Renal cortex interstitium (tissue), 11 donors: ENCODE measurements around the gene CNTN5. TPM values are rescaled to one million over a fixed set of nuclear protein-coding genes. Genes with fewer than 3 reads are reported as not detected.

Experiments
- DNase-seq, 11 donors: peaks; one replicate each; pipeline ENCODE4 v3.0.0-alpha.2; 2013; ENCODE audit warnings: low read depth in 9 of 11, low spot score in 4 of 11; ENCODE audit errors: extremely low read depth in 1 of 11
- polyA plus RNA-seq, 3 donors: library from polyadenylated mRNA; unstranded; fragments of 120-200 nt; gene quantifications; one replicate each; pipeline ENCODE4 v1.2.1, GENCODE V29; 2013; ENCODE audit not compliant: insufficient read length in 3 of 3

CNTN5 gene
- polyA plus RNA-seq, 3 donors = 19.5 to 24.5 (median 20.4) TPM

DNA sequence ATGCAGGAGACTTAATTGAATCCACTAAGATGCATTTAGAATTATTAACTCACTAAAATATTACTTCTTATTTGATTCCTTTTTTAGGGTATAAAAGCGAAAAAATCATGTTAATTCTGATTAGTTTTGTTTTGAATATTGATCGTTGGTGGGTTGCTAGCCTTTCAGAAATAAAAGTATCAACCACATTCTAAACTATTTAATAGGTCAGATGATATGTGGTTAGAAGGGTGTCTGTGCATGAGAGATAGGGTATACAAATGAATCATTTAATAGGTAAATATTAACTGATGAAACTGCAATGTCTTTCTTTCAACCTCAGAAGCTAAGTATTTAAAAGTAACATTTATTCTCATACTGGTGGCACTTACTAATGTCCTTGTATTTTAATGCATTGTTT lies 515.1 kb downstream of the CNTN5 start:
- DNase-seq = no peak

DNA sequence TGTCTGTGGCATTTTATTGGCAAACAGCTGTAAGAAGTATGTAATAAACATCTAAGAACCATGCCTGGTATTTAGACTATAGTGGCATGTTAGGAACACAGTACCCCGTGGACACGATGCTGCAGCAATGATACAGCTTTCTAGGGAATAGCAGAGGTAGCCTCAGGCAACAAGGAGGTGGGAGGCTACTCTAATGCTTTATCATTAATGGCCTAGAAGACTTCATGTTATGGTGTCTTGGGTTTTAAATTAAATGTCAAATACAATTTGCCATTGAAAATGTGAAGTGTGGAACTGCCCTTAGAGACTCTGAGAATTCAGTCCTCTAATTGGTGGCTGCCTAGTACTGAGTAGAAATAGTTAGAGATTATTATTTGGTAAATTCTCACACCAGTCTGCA lies 516.9 kb downstream of the CNTN5 start:
- no peak for DNase-seq

DNA sequence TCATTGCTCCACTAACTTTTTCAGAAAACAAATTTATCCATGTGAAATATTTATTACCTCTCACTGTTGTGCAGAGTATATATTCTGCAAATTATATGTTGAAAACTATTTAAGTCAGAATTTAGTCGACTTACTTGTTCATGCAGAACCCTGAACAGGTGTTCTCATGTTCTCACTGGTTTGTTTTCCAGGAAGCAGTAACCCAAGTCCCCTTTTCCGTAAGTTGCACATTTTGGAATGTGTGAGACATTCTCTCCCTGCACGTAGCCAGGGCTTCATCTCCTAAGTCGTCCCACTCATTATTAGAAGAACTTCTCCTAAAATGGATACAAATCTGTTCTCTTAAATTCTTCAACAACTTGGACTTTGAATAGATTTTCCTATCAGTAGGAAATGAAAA lies 524.9 kb downstream of the CNTN5 start:
- DNase-seq = peak in 4 of 11 donors; percentile 1 to 24 (median 14)

DNA sequence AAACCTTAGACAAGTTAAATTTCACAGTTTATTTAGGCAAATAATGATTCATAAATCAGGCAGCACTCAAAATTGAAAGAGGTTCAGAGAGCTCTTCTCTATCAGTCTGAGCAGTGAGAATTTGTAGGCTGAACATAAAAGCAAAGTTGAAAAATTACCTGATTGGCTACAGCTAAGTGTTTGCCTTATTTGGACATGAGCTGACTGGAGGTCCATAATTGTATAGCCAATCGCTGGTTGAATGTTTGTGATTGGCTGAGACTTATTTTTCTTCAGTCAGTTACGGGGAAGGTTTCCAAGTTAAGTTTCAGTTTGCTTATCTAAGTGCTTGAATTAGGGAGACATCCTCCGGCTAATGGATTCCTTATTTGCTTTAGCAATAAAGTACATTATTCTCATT lies 527.5 kb downstream of the CNTN5 start:
- no peak for DNase-seq

DNA sequence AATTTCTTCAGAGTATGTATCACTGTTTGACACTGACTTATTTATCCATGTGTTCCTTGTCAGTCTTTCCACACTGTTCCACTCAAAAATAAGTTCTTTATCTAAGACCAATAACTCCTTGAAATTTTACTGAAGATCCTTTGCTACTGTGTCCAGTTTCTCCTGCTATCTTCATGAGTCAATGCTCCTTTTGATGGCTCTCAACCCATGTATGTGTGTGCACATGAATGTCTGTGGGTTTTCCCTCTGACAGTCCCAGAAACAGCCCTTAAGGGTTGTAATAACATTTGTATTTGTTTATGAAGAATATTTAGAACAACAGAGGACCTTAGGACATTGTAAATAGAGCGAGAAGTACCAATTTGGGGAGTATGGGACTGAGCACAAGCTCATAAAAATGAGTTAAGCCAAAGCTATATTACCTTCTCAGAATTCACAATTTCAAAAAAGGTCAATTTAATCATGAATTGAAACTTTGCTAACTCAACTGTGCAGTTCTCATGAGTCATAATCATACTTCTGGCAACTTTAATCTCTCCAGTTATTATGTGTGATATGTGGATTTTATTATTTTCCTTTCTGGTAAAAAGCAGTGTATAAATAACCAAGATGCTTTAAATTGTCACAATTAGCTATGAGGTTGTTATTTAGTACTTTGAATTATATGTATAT lies 533.6 kb downstream of the CNTN5 start:
- no peak for DNase-seq

DNA sequence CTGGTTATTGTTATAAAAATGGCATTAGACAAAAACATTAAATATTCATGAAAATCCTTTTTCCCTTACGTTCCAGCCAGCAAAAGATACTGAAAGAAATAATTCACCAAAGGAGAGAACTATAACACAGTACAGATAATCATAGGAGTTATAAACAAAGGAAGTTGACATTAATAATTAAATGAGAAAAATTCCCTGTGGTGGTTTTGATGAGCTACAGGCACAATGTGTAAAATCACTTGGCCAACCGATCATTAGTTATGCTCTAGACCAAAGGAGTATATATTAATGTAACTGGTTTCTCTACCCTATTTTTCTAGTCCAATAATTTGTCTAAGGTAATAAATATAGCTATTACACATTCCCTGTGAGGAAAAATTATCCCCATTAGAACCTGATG lies 534.7 kb downstream of the CNTN5 start:
- DNase-seq = no peak

DNA sequence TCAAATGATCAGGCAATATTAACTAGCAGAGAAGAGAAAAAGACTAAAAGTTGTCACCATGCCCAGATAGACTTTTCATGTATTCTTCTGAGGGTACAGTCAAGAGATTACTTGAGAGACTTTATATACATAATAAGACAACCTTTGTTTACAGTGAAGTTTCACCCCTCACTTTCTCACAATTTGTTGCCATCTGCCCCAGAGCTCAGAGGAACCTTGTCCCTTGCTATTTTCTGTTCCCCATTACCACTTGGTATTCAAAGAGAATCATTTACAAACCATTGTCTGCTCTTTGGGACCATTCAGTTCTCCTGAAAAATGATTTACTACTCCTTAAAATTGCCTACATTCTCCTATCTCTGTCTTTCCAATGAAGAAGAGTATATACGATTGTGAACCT lies 544.6 kb downstream of the CNTN5 start:
- DNase-seq = no peak

DNA sequence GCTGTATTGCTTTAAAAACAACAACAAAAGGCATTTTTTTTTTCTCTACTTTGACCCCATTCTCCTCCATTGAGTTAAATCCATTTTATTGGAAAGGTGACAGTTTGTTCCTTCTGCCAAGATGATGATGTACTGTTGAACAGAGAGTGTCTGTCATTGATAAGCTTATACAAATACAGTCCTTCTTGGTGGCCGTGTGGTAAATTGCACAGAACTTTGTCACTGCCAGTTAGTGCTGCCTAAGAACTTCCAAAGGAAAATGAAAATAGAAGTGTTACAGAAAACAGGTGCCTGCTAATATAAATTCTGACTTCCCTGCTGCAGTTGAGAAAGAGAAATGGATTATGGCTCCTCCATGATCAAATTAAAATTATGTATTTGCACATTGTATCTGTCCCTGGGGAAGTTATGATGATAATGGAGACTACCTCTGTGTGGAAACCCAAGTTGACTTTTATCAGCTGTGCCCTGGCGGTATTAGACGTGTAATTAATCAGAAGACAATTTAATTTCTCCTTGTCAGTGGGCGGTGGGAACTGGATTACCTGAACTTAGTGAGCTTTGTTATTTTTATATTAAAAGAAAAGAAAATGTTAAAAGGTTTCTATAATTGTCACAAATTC lies 546.7 kb downstream of the CNTN5 start:
- no peak for DNase-seq

DNA sequence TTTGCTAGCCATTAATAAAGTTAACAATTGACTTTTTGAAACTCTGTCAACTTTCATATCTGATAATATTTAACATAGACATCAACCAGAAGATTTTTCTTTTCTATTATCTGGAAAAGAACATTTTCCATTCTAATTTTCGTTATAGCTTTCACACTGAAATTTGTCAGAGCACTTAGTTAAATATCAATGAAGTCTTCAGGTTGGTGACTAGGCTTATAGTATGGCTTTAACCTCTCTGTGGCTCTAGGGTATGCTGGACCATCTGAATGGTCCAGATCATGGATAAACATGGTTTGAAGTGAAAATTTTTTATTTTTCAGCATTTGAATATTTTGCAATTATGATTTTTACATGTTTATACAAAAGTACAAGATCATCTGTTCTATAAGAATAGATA lies 548.1 kb downstream of the CNTN5 start:
- DNase-seq = no peak

DNA sequence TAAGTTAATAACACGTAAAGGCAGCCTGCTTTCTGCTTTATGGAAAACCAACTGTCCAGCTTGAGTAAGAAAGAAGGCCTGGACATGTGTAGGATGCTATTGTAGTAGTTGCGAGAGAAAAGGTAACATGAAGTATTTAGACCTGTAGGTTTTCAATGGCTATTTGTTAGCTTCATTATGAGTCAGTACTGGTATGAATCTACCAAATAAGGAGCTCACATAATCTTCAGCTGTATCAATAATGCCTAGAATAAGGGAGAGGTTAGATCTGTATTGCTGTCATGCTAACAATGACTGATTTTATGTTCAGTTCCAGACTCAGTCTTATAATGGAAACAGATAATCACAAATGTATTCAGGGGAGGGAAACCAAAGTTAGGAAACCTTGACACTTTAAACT lies 550.3 kb downstream of the CNTN5 start:
- DNase-seq = no peak

DNA sequence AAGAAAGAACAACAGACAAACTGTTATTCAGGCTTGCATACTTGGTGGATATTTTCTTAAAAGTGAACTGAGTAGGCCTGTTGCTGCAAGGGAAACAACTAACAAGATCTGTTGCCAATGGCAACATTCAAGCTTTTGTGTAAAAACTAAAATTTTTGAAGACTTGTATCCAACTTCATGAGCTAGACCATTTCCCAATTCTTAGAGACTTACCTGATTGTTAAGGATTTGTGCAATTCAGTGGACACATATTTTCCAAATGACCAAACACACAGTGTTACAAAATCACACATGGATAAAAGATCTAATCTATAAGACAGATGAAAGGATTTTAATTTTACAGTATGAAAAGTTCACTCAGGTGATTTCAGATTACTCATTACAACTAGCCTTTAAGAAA lies 564.1 kb downstream of the CNTN5 start:
- no peak for DNase-seq

DNA sequence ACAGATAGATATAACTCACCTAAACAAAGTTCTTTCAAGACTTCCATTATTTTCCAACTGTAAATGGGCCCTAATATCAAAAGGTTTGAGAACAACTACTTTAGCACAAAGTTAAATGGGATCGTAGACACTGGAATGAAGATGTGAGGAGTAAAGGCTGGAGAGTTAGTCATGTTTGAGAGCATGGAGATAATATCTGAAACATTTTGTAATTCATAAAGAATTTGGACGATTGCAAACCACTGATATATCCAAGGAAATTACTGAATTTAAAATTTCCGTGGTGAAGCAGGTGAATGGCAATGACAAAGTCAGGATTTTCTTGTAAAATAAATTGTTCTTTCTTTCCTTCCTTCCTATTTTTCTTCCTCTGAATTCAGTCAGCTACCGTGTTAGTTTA lies 564.9 kb downstream of the CNTN5 start:
- no peak for DNase-seq

DNA sequence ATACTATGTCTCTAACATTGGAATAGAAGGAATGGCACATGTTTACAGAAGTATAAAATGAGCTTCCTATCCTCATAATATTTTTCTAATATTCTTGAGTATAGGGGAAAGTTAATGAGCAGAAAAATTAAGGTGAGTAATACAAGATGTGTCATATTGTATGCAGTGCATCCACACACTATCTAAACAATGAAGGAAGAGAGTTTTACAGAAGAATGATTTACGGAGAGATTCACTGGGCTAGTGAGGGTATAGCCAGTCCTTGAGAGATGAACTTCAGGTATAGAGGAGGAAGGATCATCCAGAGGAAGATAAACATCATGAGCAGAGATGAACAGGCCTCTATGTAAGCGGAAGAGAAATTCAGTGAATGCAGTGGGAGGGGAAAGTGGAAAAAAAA lies 569.0 kb downstream of the CNTN5 start:
- DNase-seq = no peak

DNA sequence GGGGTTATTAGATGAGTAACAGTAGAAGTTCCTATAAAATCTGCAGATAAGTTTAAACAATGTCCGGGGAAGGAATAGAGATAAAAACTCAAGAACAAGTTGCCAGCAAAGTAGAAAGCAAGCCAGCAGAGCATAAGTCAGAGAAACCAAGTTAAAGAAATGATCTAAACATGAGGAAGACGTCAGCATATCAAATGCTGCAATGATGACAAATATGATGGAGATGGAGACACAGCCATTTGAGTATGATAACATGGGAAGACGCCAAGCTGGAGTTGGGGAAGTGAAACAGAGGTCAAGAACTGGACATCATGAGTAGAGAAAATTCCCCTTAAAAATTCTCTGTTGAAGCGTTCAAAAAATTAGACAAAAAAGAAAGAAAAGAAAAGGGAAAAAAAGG lies 571.5 kb downstream of the CNTN5 start:
- DNase-seq = no peak

DNA sequence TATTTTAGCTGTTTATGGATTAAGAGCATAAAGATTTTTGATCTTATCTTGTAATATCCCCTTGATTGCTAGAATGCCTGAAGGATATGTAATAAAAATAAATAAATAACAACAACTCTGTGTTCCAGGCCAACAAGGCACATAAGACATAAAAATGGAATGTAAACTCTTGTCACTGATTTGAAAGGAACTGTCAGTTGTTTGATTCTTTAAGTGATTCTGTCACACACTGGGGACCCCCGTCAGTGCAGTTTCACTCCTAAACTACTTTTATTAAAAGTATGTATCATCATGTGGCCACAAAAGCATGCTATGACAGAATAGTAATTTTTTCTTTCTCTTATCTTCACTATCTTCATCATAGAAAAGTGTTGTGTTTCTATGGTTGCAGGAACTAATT lies 572.4 kb downstream of the CNTN5 start:
- DNase-seq = no peak

DNA sequence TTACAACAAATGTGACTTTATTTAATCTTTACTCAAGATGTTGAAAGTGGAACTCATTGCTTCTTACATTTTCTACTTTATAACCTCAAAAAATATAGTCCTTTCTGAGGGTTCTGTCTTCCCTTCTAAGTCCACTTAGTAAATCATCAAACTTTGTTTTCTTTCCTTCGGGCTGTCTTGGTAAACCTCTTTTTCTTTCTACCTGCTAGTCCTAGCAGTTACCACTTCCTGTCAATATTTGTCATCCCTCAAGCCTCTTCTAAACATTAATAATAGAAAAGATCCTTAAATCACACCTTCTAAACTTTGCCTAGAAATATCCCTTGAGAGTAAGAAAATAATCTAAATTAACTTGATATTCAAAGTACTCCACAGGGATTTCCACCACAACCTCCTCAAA lies 580.4 kb downstream of the CNTN5 start:
- no peak for DNase-seq

DNA sequence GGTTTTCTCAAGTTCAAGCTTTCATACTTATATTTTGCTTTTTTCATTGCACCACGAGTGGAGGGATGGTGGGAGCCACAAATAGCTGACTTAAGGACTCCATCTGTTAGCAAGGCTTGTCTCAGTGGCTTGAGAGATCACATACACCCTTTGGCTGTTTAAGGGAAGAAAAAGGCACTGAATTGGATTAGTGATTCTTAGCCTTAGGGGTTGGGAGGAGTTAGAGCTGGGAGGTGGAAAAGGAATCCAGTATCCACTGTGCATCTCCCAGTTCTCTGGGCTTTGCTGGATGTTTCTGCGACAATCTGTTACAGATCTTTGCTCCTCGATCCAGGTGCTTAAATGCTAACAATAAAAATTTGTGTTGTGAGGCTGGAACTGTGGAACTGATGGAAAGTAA lies 593.6 kb downstream of the CNTN5 start:
- DNase-seq = no peak

DNA sequence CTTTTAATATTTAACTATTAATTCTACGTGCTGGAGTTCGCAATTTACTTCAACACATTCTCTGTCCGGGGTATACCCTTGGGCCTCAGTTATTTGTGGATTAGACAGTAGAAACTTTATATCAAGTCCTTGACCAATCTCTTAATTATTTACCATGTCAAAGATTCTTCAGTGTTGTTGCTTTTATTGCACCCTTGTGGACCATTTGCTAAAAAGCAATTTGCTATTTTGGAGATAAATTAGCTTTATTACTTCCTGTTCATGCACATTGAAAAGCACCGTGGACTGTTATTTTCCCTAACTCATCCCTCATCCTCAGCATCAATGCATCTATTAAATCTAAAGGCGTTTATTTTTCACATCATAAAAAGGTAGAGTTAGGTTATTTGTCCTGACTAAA lies 609.9 kb downstream of the CNTN5 start:
- no peak for DNase-seq

DNA sequence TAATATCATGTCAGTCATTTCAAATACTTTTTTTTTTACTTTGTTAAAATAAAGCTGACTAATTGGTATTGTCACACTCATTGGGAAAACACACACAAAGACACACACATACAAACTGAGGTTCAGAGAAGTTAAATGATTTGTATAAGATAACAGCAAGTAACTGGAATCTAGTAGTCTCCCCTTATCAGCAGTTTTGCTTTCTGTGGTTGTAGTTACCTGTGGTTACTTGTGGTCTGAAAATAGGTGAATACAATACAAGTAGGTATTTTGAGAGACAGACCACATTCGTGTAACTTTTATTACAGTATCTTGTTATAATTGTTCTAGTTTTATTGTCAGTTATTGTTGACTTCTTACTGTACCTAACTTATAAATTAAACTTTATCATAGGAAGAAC lies 610.9 kb downstream of the CNTN5 start:
- no peak for DNase-seq

DNA sequence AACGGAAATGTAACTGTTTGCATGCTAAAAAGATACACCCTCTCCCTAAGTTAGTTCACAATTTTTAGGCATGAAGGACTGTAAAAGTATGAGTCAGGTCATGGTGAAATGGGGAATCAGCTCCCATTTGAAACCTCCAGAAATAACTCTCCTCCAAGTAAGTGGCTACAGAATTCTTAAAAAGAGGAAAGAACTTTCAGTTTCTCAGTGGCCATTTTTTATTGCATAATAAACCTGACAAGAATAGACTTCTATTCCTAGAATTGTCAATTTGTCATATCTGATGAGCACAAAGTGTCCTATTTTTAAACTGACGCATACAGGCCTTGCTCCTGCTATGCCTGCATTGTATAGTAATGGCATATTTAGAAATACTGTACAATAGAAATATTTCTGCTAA lies 612.2 kb downstream of the CNTN5 start:
- no peak for DNase-seq

DNA sequence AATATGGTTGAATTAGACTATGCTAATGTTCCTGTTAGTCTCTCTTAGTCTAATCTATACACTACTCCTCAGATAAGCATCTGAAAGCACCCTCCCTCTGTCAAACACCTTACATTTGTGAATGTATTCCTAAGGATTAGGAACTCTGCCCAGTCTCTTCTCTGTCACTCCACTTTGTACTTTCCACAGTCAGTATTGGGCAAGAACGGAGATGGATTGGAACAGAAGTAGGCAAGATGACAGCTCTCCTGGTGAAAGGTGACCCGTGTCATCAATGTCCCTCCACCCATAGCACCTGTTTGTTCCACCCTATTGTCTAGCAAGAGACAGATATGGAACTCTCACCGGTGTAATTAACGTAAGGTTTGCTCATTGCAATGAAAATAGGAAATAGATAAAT lies 613.8 kb downstream of the CNTN5 start:
- no peak for DNase-seq
